Panc1 (cell line): ENCODE data around the gene NCLN. TPM values are rescaled to one million over a fixed set of nuclear protein-coding genes. Genes with fewer than 3 reads are reported as not detected.

Experiments used
- ATAC-seq: fragments of 200-7000 bp; cut with Tn5 transposase; 2 replicates; pipeline ENCODE4 v1.9.1; 2020; ENCODE audit warnings: mild to moderate bottlenecking, moderate library complexity
- BruUV-seq: library from RNA; stranded (reverse); fragments of 400-500 nt; replicated peaks from 2 replicates; lab custom pipeline; 2021; lab: Mats Ljungman, UMichigan
- CTCF ChIA-PET: fragments of 300-600 bp; sonication (Branson Sonifier 250); formaldehyde crosslinking; loops from one replicate; lab custom pipeline; 2022; ENCODE audit warnings: antibody characterized with exemption; lab: Charles Lee
- POLR2A ChIA-PET: fragments of 300-600 bp; sonication (Branson Sonifier 250); formaldehyde crosslinking; loops from one replicate; lab custom pipeline; 2022; ENCODE audit warnings: antibody characterized with exemption; lab: Charles Lee
- DNase-seq: peaks from one replicate; pipeline ENCODE4 v3.0.0-alpha.2; 2010; ENCODE audit warnings: low read depth, low spot score
- H3K27ac ChIP-seq: 2 replicates; pipeline ENCODE4 v1.5.1; 2011; ENCODE audit warnings: mild to moderate bottlenecking, low read length, inconsistent platforms
- H3K27me3 ChIP-seq: fragments of 200-500 bp; sonication (Bioruptor generic); 2 replicates; pipeline ENCODE4 v1.6.0; 2014; ENCODE audit warnings: low read length, inconsistent platforms; ENCODE audit not compliant: control insufficient read depth, insufficient read depth
- H3K36me3 ChIP-seq: fragments of 200-500 bp; sonication (Bioruptor generic); 2 replicates; pipeline ENCODE4 v1.5.1; 2014; ENCODE audit warnings: inconsistent platforms, mild to moderate bottlenecking, low read length, moderate library complexity; ENCODE audit not compliant: control insufficient read depth, insufficient read depth
- H3K4me1 ChIP-seq: 2 replicates; pipeline ENCODE4 v1.5.1; 2011; ENCODE audit warnings: inconsistent platforms, mild to moderate bottlenecking, low read length, moderate library complexity; ENCODE audit not compliant: control insufficient read depth, insufficient read depth
- H3K4me3 ChIP-seq, 2 experiments: 2 replicates each; pipeline ENCODE4 v1.5.1; 2011 to 2012; ENCODE audit warnings: low read depth in 2 of 2, low read length in 2 of 2, mild to moderate bottlenecking in 2 of 2, inconsistent platforms in 1 of 2, moderate library complexity in 1 of 2
- H3K9me3 ChIP-seq: fragments of 200-500 bp; sonication (Bioruptor generic); 2 replicates; pipeline ENCODE4 v1.5.1; 2014; ENCODE audit warnings: low read depth, mild to moderate bottlenecking, inconsistent platforms, low read length, moderate library complexity; ENCODE audit not compliant: control insufficient read depth, insufficient read depth
- POLR2AphosphoS5 ChIP-seq: IDR thresholded peaks from 2 replicates; pipeline ENCODE4 v1.6.1; 2012; ENCODE audit warnings: mild to moderate bottlenecking, low read depth, low read length, moderate library complexity
- SIN3A ChIP-seq: IDR thresholded peaks from 2 replicates; pipeline ENCODE4 v1.6.1; 2012; ENCODE audit warnings: low read depth, mild to moderate bottlenecking, low read length, moderate library complexity, borderline replicate concordance; ENCODE audit not compliant: insufficient read depth
- TCF7L2 ChIP-seq: IDR thresholded peaks from 2 replicates; pipeline ENCODE4 v1.6.1; 2011; ENCODE audit warnings: mild to moderate bottlenecking, low read depth, low read length, inconsistent platforms
- in situ Hi-C: cut with HindIII; loops from 2 replicates; pipeline ENCODE4 v1.10.0; 2016; ENCODE audit warnings: low sequenced_read_pairs, low pct_unique_long_range_greater_than_20kb
- intact Hi-C: fragments of 100-400 bp; cut with micrococcal nuclease; formaldehyde crosslinking; loops from one replicate; pipeline ENCODE4 v1.10.0; 2022; ENCODE audit not compliant: unreplicated experiment
- total RNA-seq: library from RNA; stranded (reverse); gene quantifications from one replicate; pipeline ENCODE4 v1.2.1, GENCODE V29; 2021; ENCODE audit not compliant: unreplicated experiment
- TF ChIP-seq, protein P1 (sequence below), 2 experiments: IDR thresholded peaks; 2 replicates each; pipeline ENCODE4 v1.6.1; 2011 to 2012; ENCODE audit warnings: low read depth in 2 of 2, control low read depth in 1 of 2, low read length in 1 of 2, mild to moderate bottlenecking in 1 of 2, moderate library complexity in 1 of 2; ENCODE audit not compliant: insufficient read depth in 1 of 2
- TF ChIP-seq, protein P2 (sequence below): fragments of 450-650 bp; IDR thresholded peaks from 2 replicates; pipeline ENCODE4 v1.5.1; 2017; ENCODE audit warnings: mild to moderate bottlenecking

NCLN gene
- total RNA-seq, 1 experiment from 2014 or later, result 132 TPM

DNA sequence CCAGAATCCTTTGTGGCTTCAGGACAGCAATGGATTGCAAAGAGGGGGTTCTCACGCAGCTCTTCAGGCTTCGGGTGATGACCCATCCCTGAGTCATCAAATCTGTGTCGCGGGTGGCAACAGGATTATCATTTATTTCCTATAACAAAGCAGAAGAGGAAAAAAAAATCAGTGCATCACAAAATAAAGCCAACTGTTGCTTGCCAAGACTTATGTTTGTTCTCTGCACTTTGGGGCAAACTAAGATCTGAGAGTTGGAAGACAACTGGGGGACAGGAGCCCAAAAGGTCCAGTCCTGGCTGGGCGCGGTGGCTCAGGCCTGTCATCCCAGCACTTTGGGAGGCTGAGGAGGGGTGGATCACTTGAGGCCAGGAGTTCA, 43.4 kb upstream of the NCLN start:
- peak; percentile 63 for DNase-seq
- Histone ChIP-seq H3K27me3 (no peaks in the 10 kb centered on the region), H3K27ac (peak overlapping the region; percentile 66), H3K4me3 (0 out of 4 replicates have a peak overlapping the region, but pooled peaks of 1 of the 2 experiments have one; percentile 11), H3K9me3 (no peaks in the 10 kb centered on the region), H3K36me3 (no peaks in the 10 kb centered on the region), H3K4me1 (peaks cover 6% of the 10 kb centered on the region)
- TF ChIP-seq, protein P1, sequence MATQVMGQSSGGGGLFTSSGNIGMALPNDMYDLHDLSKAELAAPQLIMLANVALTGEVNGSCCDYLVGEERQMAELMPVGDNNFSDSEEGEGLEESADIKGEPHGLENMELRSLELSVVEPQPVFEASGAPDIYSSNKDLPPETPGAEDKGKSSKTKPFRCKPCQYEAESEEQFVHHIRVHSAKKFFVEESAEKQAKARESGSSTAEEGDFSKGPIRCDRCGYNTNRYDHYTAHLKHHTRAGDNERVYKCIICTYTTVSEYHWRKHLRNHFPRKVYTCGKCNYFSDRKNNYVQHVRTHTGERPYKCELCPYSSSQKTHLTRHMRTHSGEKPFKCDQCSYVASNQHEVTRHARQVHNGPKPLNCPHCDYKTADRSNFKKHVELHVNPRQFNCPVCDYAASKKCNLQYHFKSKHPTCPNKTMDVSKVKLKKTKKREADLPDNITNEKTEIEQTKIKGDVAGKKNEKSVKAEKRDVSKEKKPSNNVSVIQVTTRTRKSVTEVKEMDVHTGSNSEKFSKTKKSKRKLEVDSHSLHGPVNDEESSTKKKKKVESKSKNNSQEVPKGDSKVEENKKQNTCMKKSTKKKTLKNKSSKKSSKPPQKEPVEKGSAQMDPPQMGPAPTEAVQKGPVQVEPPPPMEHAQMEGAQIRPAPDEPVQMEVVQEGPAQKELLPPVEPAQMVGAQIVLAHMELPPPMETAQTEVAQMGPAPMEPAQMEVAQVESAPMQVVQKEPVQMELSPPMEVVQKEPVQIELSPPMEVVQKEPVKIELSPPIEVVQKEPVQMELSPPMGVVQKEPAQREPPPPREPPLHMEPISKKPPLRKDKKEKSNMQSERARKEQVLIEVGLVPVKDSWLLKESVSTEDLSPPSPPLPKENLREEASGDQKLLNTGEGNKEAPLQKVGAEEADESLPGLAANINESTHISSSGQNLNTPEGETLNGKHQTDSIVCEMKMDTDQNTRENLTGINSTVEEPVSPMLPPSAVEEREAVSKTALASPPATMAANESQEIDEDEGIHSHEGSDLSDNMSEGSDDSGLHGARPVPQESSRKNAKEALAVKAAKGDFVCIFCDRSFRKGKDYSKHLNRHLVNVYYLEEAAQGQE (IDR thresholded peaks at IDR 0.05; ENCODE audit: insufficient read depth in 1 of 2, low read depth in 2 of 2, low read length in 1 of 2), result no peak
- TF ChIP-seq TCF7L2 (no peak), POLR2AphosphoS5 (no peak)
- TF ChIP-seq, protein P2, sequence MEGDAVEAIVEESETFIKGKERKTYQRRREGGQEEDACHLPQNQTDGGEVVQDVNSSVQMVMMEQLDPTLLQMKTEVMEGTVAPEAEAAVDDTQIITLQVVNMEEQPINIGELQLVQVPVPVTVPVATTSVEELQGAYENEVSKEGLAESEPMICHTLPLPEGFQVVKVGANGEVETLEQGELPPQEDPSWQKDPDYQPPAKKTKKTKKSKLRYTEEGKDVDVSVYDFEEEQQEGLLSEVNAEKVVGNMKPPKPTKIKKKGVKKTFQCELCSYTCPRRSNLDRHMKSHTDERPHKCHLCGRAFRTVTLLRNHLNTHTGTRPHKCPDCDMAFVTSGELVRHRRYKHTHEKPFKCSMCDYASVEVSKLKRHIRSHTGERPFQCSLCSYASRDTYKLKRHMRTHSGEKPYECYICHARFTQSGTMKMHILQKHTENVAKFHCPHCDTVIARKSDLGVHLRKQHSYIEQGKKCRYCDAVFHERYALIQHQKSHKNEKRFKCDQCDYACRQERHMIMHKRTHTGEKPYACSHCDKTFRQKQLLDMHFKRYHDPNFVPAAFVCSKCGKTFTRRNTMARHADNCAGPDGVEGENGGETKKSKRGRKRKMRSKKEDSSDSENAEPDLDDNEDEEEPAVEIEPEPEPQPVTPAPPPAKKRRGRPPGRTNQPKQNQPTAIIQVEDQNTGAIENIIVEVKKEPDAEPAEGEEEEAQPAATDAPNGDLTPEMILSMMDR, result no peak
- in situ Hi-C loops (no loop called here), intact Hi-C loops (no loop called here)
- CTCF ChIA-PET, result no interaction called here
- no TSS peak for BruUV-seq
- peak; percentile 75 for ATAC-seq
- POLR2A ChIA-PET, result no interaction called here

DNA sequence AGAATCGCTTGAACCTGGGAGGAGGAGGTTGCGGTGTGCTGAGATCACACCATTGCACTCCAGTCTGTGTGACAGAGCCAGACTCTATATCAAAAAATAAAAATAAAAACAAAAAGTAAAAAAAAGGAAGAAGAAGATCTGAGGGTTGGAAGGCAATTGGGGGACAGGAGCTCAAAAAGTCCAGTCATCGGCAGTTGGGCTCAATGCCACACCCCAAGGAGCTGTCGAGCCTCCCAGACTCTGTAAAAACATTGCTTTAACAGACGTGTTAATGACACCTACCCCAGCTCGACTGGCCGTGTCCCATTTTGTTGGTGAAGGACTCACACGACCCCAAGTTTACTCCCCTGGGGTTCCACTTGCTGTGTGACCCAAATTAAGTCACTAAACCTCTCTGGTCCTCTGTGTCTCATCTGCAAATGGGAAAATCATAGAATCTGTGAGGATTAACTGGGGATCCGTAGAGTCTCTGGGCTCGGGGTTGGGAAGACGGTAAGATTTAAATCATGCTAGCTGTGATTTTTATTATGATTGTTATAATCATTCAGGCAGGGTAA, 42.9 kb upstream of the NCLN start:
- in situ Hi-C loops (no loop called here), intact Hi-C loops (no loop called here)
- Histone ChIP-seq H3K36me3 (no peaks in the 10 kb centered on the region), H3K27me3 (no peaks in the 10 kb centered on the region), H3K27ac (no peak overlapping the region), H3K9me3 (no peaks in the 10 kb centered on the region), H3K4me1 (peaks cover 6% of the 10 kb centered on the region), H3K4me3 (no peak overlapping the region)
- no TSS peak for BruUV-seq
- DNase-seq, result no peak
- TF ChIP-seq POLR2AphosphoS5, result no peak
- no peak for TF ChIP-seq TCF7L2
- TF ChIP-seq, protein P1 (IDR thresholded peaks at IDR 0.05; ENCODE audit: insufficient read depth in 1 of 2, low read depth in 2 of 2, low read length in 1 of 2), result no peak
- TF ChIP-seq, protein P2, result no peak
- no peak for TF ChIP-seq SIN3A
- CTCF ChIA-PET, result interaction anchor here (0.8 kb wide), 1 partner anchor 14 kb away, joined by 9 read pairs; no protein-coding TSS in a partner anchor
- no peak for ATAC-seq
- POLR2A ChIA-PET, result no interaction called here
